A673 (cell line): ENCODE data around the gene UTY.

Source experiments
- EZH2 ChIP-seq: fragments of 200-600 bp; sonication (generic); IDR thresholded peaks from 2 replicates; pipeline ENCODE4 v1.6.1; 2017; ENCODE audit warnings: borderline replicate concordance, low read depth, mild to moderate bottlenecking, mixed read lengths, antibody characterized with exemption, low read length; ENCODE audit not compliant: poor library complexity, severe bottlenecking
- TF ChIP-seq, protein P1 (sequence below): fragments of 300-800, 200-600 bp; sonication (generic); conservative IDR thresholded peaks from 2 replicates; pipeline ENCODE4 v1.5.1; 2017; ENCODE audit warnings: low read depth, mild to moderate bottlenecking, antibody characterized with exemption, low read length, moderate library complexity, mixed read lengths

DNA sequence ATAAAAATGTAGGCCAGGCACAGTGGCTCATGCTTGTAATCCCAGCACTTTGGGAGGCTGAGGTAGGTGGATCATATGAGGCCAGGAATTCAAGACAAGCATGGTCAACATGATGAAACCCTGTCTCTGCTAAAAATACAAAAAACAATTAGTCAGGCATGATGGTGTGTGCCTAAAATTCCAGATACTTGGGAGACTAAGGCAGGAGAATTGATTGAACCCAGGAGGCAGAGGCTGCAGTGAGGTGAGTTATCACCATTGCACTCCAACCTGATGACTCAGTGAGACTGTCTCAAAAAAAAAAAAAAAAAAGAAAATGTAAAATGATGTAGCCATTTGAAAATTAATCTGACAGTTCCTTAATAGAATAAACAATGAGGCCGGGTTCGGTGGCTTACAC is 171.9 kb downstream of the UTY start:
- TF ChIP-seq, protein P1, sequence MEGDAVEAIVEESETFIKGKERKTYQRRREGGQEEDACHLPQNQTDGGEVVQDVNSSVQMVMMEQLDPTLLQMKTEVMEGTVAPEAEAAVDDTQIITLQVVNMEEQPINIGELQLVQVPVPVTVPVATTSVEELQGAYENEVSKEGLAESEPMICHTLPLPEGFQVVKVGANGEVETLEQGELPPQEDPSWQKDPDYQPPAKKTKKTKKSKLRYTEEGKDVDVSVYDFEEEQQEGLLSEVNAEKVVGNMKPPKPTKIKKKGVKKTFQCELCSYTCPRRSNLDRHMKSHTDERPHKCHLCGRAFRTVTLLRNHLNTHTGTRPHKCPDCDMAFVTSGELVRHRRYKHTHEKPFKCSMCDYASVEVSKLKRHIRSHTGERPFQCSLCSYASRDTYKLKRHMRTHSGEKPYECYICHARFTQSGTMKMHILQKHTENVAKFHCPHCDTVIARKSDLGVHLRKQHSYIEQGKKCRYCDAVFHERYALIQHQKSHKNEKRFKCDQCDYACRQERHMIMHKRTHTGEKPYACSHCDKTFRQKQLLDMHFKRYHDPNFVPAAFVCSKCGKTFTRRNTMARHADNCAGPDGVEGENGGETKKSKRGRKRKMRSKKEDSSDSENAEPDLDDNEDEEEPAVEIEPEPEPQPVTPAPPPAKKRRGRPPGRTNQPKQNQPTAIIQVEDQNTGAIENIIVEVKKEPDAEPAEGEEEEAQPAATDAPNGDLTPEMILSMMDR: no peak
- no peak for TF ChIP-seq EZH2
